ENCODE measurements around the gene AGA. TPM values are rescaled to one million over a fixed set of nuclear protein-coding genes. Genes with fewer than 3 reads are reported as not detected.

Gene AGA
- total and polyA plus RNA-seq, 2 donors (not counting 1 experiment from before 2014, with no cell fraction given), result 28.2 to 35.3 TPM

GRCh38 chr4:177478496-177478895 lies 36.3 kb upstream of the AGA start:
- H3K79me2 ChIP-seq (ENCODE audit: control insufficient read depth, insufficient read depth, low read length), result no peaks in the 10 kb centered on the region
- no peaks in the 10 kb centered on the region for H3K27me3 ChIP-seq (replicated peaks in 1 of 4; ENCODE audit: control extremely low read depth in 1 of 4, control insufficient read depth in 3 of 4, insufficient read depth in 4 of 4, low read length in 3 of 4)
- H3K4me3 ChIP-seq (ENCODE audit: control extremely low read depth in 1 of 5, extremely low read depth in 1 of 5, insufficient read depth in 1 of 5, low read depth in 2 of 5, low read length in 4 of 5), result no peak overlapping the region
- Mint-ChIP-seq H3K4me1 (no peaks in the 10 kb centered on the region), H3K4me3 (no peak overlapping the region), H3K27ac (no peak overlapping the region), H3K27me3 (no peaks in the 10 kb centered on the region), H3K9me3 (ENCODE audit: insufficient read depth) (no peaks in the 10 kb centered on the region)
- intact Hi-C loops (cut with micrococcal nuclease), result no loop called here
- ChIA-PET CTCF (no interaction called here), POLR2A (no interaction called here)
- H3K9ac ChIP-seq (ENCODE audit: low read length), result no peak overlapping the region
- H3K27ac ChIP-seq (ENCODE audit: low read length in 2 of 2), result no peak overlapping the region
- peaks cover 0 to 1% (median 0%) of the 10 kb centered on the region in 3 donors for H3K9me3 ChIP-seq (ENCODE audit: control extremely low read depth in 1 of 3, control insufficient read depth in 2 of 3, insufficient read depth in 1 of 3, low read length in 2 of 3)
- no peak overlapping the region for H2AFZ ChIP-seq (ENCODE audit: insufficient read depth, low read depth, low read length, poor library complexity, severe bottlenecking)
- no peaks in the 10 kb centered on the region for H3K4me1 ChIP-seq (ENCODE audit: control insufficient read depth in 2 of 2, insufficient read depth in 2 of 2, low read length in 2 of 2)
- DNase-seq, result no peak
- no CpG with 5 or more reads among the region's 2 CpGs for WGBS (ENCODE audit: insufficient coverage)
- H3K36me3 ChIP-seq (replicated peaks in 1 of 2; ENCODE audit: control extremely low read depth in 1 of 2, control insufficient read depth in 1 of 2, extremely low read depth in 1 of 2, insufficient read depth in 2 of 2, low read length in 1 of 2), result no peaks in the 10 kb centered on the region
- H3K4me2 ChIP-seq (replicated peaks; ENCODE audit: low read depth, low read length, poor library complexity, severe bottlenecking), result no peak overlapping the region
- no peak for ATAC-seq (ENCODE audit: low read depth)
- no peak for TF ChIP-seq CTCF (IDR thresholded peaks at IDR 0.05)
- no peak for TF ChIP-seq EZH2 (IDR thresholded peaks at IDR 0.05; ENCODE audit: borderline replicate concordance, insufficient read depth, low read depth, low read length, poor library complexity, severe bottlenecking)
- H4K20me1 ChIP-seq (ENCODE audit: control insufficient read depth, insufficient read depth, low read length, poor library complexity, severe bottlenecking), result no peaks in the 10 kb centered on the region

GRCh38 chr4:177473991-177474390 lies 31.8 kb upstream of the AGA start:
- TF ChIP-seq EZH2 (IDR thresholded peaks at IDR 0.05; ENCODE audit: borderline replicate concordance, insufficient read depth, low read depth, low read length, poor library complexity, severe bottlenecking) (no peak), CTCF (IDR thresholded peaks at IDR 0.05) (no peak)
- Histone ChIP-seq H3K36me3 (replicated peaks in 1 of 2; ENCODE audit: control extremely low read depth in 1 of 2, control insufficient read depth in 1 of 2, extremely low read depth in 1 of 2, insufficient read depth in 2 of 2, low read length in 1 of 2) (no peaks in the 10 kb centered on the region), H3K27me3 (replicated peaks in 1 of 4; ENCODE audit: control extremely low read depth in 1 of 4, control insufficient read depth in 3 of 4, insufficient read depth in 4 of 4, low read length in 3 of 4) (no peaks in the 10 kb centered on the region), H3K9ac (ENCODE audit: low read length) (no peak overlapping the region), H3K4me1 (ENCODE audit: control insufficient read depth in 2 of 2, insufficient read depth in 2 of 2, low read length in 2 of 2) (no peaks in the 10 kb centered on the region), H3K27ac (ENCODE audit: low read length in 2 of 2) (no peak overlapping the region), H3K4me2 (replicated peaks; ENCODE audit: low read depth, low read length, poor library complexity, severe bottlenecking) (no peak overlapping the region), H3K79me2 (ENCODE audit: control insufficient read depth, insufficient read depth, low read length) (no peaks in the 10 kb centered on the region), H3K9me3 (ENCODE audit: control extremely low read depth in 1 of 3, control insufficient read depth in 2 of 3, insufficient read depth in 1 of 3, low read length in 2 of 3) (peaks cover 0 to 1% (median 0%) of the 10 kb centered on the region in 3 donors), H2AFZ (ENCODE audit: insufficient read depth, low read depth, low read length, poor library complexity, severe bottlenecking) (no peak overlapping the region), H3K4me3 (ENCODE audit: control extremely low read depth in 1 of 5, extremely low read depth in 1 of 5, insufficient read depth in 1 of 5, low read depth in 2 of 5, low read length in 4 of 5) (no peak overlapping the region), H4K20me1 (ENCODE audit: control insufficient read depth, insufficient read depth, low read length, poor library complexity, severe bottlenecking) (no peaks in the 10 kb centered on the region)
- H3K9me3 Mint-ChIP-seq (ENCODE audit: insufficient read depth), result no peaks in the 10 kb centered on the region
- no CpG with 5 or more reads among the region's 1 CpG for WGBS (ENCODE audit: insufficient coverage)
- DNase-seq (no peak), ATAC-seq (ENCODE audit: low read depth) (no peak)
- POLR2A ChIA-PET, result no interaction called here
- CTCF ChIA-PET, result interaction anchor here (1.0 kb wide), 1 partner anchor 10 kb away, joined by 3 read pairs; no protein-coding TSS in a partner anchor
- H3K4me1 Mint-ChIP-seq, result no peaks in the 10 kb centered on the region
- H3K4me3 Mint-ChIP-seq, result no peak overlapping the region
- intact Hi-C loops (cut with micrococcal nuclease), result no loop called here
- H3K27ac Mint-ChIP-seq, result no peak overlapping the region
- no peaks in the 10 kb centered on the region for H3K27me3 Mint-ChIP-seq

Data from B cell (primary cell).